H9 (cell line): ENCODE data around the gene PLA2G5. TPM values are rescaled to one million over a fixed set of nuclear protein-coding genes. Genes with fewer than 3 reads are reported as not detected.

Source experiments
- DNase-seq: peaks from one replicate; pipeline ENCODE4 v3.0.0-alpha.2; 2017
- H2AFZ ChIP-seq: one replicate; pipeline ENCODE4 v1.6.1; 2013; ENCODE audit warnings: mild to moderate bottlenecking, low read length, control low read depth, moderate library complexity
- H2AK5ac ChIP-seq: 2 replicates; pipeline ENCODE4 v1.6.1; 2013; ENCODE audit warnings: low read length, control low read depth, mixed read lengths; ENCODE audit not compliant: insufficient read length
- H2BK120ac ChIP-seq: one replicate; pipeline ENCODE4 v1.6.1; 2013; ENCODE audit warnings: low read depth, mild to moderate bottlenecking, low read length, control low read depth, inconsistent platforms; ENCODE audit not compliant: poor library complexity, severe bottlenecking
- H2BK12ac ChIP-seq: 2 replicates; pipeline ENCODE4 v1.6.1; 2013; ENCODE audit warnings: low read length, control low read depth, mixed read lengths, low read depth; ENCODE audit not compliant: insufficient read length
- H2BK15ac ChIP-seq: 2 replicates; pipeline ENCODE4 v1.6.1; 2013; ENCODE audit warnings: low read depth, low read length, control low read depth
- H2BK20ac ChIP-seq: one replicate; pipeline ENCODE4 v1.6.1; 2013; ENCODE audit warnings: low read depth, mild to moderate bottlenecking, low read length, control low read depth, inconsistent platforms; ENCODE audit not compliant: poor library complexity, severe bottlenecking
- H2BK5ac ChIP-seq: 2 replicates; pipeline ENCODE4 v1.6.1; 2013; ENCODE audit warnings: low read length, control low read depth, mixed read lengths; ENCODE audit not compliant: insufficient read length
- H3K14ac ChIP-seq: 2 replicates; pipeline ENCODE4 v1.6.1; 2013; ENCODE audit warnings: low read length, control low read depth; ENCODE audit not compliant: insufficient read depth
- H3K18ac ChIP-seq: 2 replicates; pipeline ENCODE4 v1.6.1; 2013; ENCODE audit warnings: low read depth, mild to moderate bottlenecking, mixed read lengths, low read length, control low read depth; ENCODE audit not compliant: insufficient read length
- H3K23ac ChIP-seq: 2 replicates; pipeline ENCODE4 v1.6.1; 2013; ENCODE audit warnings: low read length, control low read depth, mixed read lengths, low read depth; ENCODE audit not compliant: insufficient read length
- H3K23me2 ChIP-seq: 2 replicates; pipeline ENCODE4 v1.6.1; 2013; ENCODE audit warnings: low read depth, mild to moderate bottlenecking, mixed read lengths, low read length, control low read depth; ENCODE audit not compliant: insufficient read length, poor library complexity, severe bottlenecking
- H3K27ac ChIP-seq: 2 replicates; pipeline ENCODE4 v1.5.1; 2013; ENCODE audit warnings: low read length, control low read depth, mixed read lengths, low read depth; ENCODE audit not compliant: insufficient read length
- H3K27me3 ChIP-seq: 2 replicates; pipeline ENCODE4 v1.6.1; 2013; ENCODE audit warnings: low read length, control low read depth, inconsistent platforms; ENCODE audit not compliant: insufficient read depth
- H3K4ac ChIP-seq: 2 replicates; pipeline ENCODE4 v1.6.1; 2013; ENCODE audit warnings: low read depth, mild to moderate bottlenecking, control low read depth, inconsistent platforms, low read length, moderate library complexity
- H3K4me1 ChIP-seq: 2 replicates; pipeline ENCODE4 v1.6.1; 2013; ENCODE audit warnings: low read length, control low read depth, inconsistent platforms; ENCODE audit not compliant: insufficient read depth
- H3K4me2 ChIP-seq: 2 replicates; pipeline ENCODE4 v1.6.1; 2013; ENCODE audit warnings: low read length, control low read depth, mixed read lengths; ENCODE audit not compliant: insufficient read length, insufficient read depth
- H3K56ac ChIP-seq: 2 replicates; pipeline ENCODE4 v1.6.1; 2013; ENCODE audit warnings: low read depth, mild to moderate bottlenecking, mixed read lengths, low read length, control low read depth; ENCODE audit not compliant: insufficient read length
- H3K79me1 ChIP-seq: 2 replicates; pipeline ENCODE4 v1.6.1; 2013; ENCODE audit warnings: low read depth, mild to moderate bottlenecking, moderate library complexity, low read length, control low read depth, inconsistent platforms; ENCODE audit not compliant: insufficient read depth, poor library complexity, severe bottlenecking
- H3K79me2 ChIP-seq: 2 replicates; pipeline ENCODE4 v1.6.1; 2013; ENCODE audit warnings: low read length, control low read depth, inconsistent platforms; ENCODE audit not compliant: insufficient read depth
- H3K9ac ChIP-seq: 2 replicates; pipeline ENCODE4 v1.6.1; 2013; ENCODE audit warnings: low read length, control low read depth, mixed read lengths; ENCODE audit not compliant: insufficient read length; ENCODE audit errors: extremely low read depth
- H3K9me3 ChIP-seq: one replicate; pipeline ENCODE4 v1.6.1; 2013; ENCODE audit warnings: low read depth, low read length, inconsistent platforms; ENCODE audit not compliant: control insufficient read depth
- H3T11ph ChIP-seq: one replicate; pipeline ENCODE4 v1.6.1; 2013; ENCODE audit warnings: mild to moderate bottlenecking, low read length, control low read depth, inconsistent platforms
- H4K20me1 ChIP-seq: one replicate; pipeline ENCODE4 v1.6.1; 2013; ENCODE audit not compliant: control insufficient read depth, insufficient read length, insufficient read depth
- H4K5ac ChIP-seq: 2 replicates; pipeline ENCODE4 v1.6.1; 2013; ENCODE audit warnings: low read depth, mild to moderate bottlenecking, mixed read lengths, low read length, control low read depth; ENCODE audit not compliant: insufficient read length
- H4K8ac ChIP-seq: replicated peaks from 2 replicates; pipeline ENCODE4 v1.6.1; 2013; ENCODE audit warnings: low read length, control low read depth, mixed read lengths, low read depth; ENCODE audit not compliant: insufficient read length
- H4K91ac ChIP-seq: 2 replicates; pipeline ENCODE4 v1.6.1; 2013; ENCODE audit warnings: low read depth, mild to moderate bottlenecking, moderate library complexity, mixed read lengths, low read length, control low read depth; ENCODE audit not compliant: insufficient read length
- H3K27ac Mint-ChIP-seq, 3 experiments: 2 replicates in 2 of 3; 3 replicates in 1 of 3; pipeline ENCODE4 v1.8.0; 2020 to 2021; ENCODE audit warnings: mixed read lengths in 3 of 3, mild to moderate bottlenecking in 1 of 3, moderate library complexity in 1 of 3
- H3K27me3 Mint-ChIP-seq: 2 replicates; pipeline ENCODE4 v1.8.0; 2021; ENCODE audit warnings: low read depth, mild to moderate bottlenecking, moderate library complexity, mixed read lengths
- H3K36me3 Mint-ChIP-seq, 3 experiments: 2 replicates in 2 of 3; 3 replicates in 1 of 3; pipeline ENCODE4 v1.8.0; 2020 to 2021; ENCODE audit warnings: low read depth in 3 of 3, mixed read lengths in 3 of 3; ENCODE audit not compliant: insufficient read depth in 1 of 3
- H3K4me1 Mint-ChIP-seq, 2 experiments: 2 replicates each; pipeline ENCODE4 v1.8.0; 2020; ENCODE audit warnings: mixed read lengths in 2 of 2
- H3K4me3 Mint-ChIP-seq, 2 experiments: 2 replicates in 1 of 2; 3 replicates in 1 of 2; pipeline ENCODE4 v1.8.0; 2020 to 2021; ENCODE audit warnings: mild to moderate bottlenecking in 2 of 2, mixed read lengths in 2 of 2, moderate library complexity in 1 of 2
- H3K9me3 Mint-ChIP-seq, 2 experiments: 2 replicates in 1 of 2; 3 replicates in 1 of 2; pipeline ENCODE4 v1.8.0; 2020; ENCODE audit warnings: mild to moderate bottlenecking in 2 of 2, mixed read lengths in 2 of 2, moderate library complexity in 1 of 2
- WGBS: extraction: QIAGEN DNeasy Blood & Tissue Kit; methylation state at CpG from one replicate; pipeline ENCODE4 v1.1.7; 2013; ENCODE audit warnings: missing lambda C conversion rate, low lambda C conversion rate, mixed read lengths; ENCODE audit not compliant: insufficient read length; ENCODE audit errors: extremely low coverage; 5-methylcytosine and 5-hydroxymethylcytosine counted together
- total RNA-seq: library from RNA; stranded (reverse); gene quantifications from 2 replicates; pipeline ENCODE4 v1.2.1, GENCODE V29; 2021
- TF ChIP-seq, protein P1 (sequence below): fragments of 200-600 bp; sonication (generic); conservative IDR thresholded peaks from 3 replicates; pipeline ENCODE4 v1.8.0; 2021; ENCODE audit warnings: antibody characterized with exemption, mild to moderate bottlenecking

The PLA2G5 gene
- total RNA-seq, 1 experiment from 2014 or later, result not detected

DNA sequence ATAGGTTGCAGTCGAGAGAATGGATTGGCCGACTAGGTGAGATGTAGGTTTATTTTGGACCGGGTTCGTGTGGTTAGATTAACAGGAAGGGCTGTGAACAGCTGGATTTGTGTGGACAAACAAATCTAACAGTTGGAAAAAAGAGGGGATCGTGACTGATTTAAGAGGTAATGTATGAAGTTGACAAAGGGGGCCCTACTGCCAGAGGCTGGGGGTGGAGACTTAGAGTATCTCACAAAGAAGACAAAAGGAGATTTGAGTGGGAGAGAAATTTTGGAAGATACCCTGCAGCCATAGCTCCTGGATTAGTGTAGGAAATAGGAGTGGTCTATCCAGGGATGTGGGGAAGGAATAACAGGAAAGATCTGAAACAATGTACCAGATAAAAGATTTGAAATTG lies 38.8 kb upstream of the PLA2G5 start:
- Histone ChIP-seq H3K14ac (no peak overlapping the region), H4K91ac (no peak overlapping the region), H3K4me1 (no peaks in the 10 kb centered on the region; the same call in 1 of the 2 replicates), H3K18ac (no peak overlapping the region), H2BK20ac (no peak overlapping the region), H4K5ac (no peak overlapping the region), H3K23ac (no peak overlapping the region), H3K79me2 (no peaks in the 10 kb centered on the region), H2AFZ (no peak overlapping the region), H2BK15ac (no peak overlapping the region), H3K27me3 (no peaks in the 10 kb centered on the region), H2AK5ac (no peak overlapping the region), H3K56ac (no peak overlapping the region), H2BK120ac (no peak overlapping the region), H3K9me3 (no peaks in the 10 kb centered on the region), H3K79me1 (no peaks in the 10 kb centered on the region), H3K27ac (no peak overlapping the region), H3K9ac (no peak overlapping the region), H3T11ph (no peak overlapping the region), H3K4me2 (no peak overlapping the region), H4K20me1 (no peaks in the 10 kb centered on the region), H3K4ac (no peak overlapping the region), H2BK5ac (no peak overlapping the region), H2BK12ac (no peak overlapping the region), H3K23me2 (no peaks in the 10 kb centered on the region), H4K8ac (no peak overlapping the region)
- Mint-ChIP-seq H3K9me3 (peaks cover 6 to 20% of the 10 kb centered on the region in 2 experiments; a peak in 4 of 5 replicates), H3K27ac (no peak overlapping the region), H3K4me3 (no peak overlapping the region), H3K36me3 (peaks cover 2 to 6% (median 5%) of the 10 kb centered on the region in 3 experiments; a peak in 5 of 7 replicates), H3K4me1 (peaks cover 0 to 7% of the 10 kb centered on the region in 2 experiments; a peak in 3 of 4 replicates), H3K27me3 (peaks cover 18% of the 10 kb centered on the region)
- TF ChIP-seq, protein P1, sequence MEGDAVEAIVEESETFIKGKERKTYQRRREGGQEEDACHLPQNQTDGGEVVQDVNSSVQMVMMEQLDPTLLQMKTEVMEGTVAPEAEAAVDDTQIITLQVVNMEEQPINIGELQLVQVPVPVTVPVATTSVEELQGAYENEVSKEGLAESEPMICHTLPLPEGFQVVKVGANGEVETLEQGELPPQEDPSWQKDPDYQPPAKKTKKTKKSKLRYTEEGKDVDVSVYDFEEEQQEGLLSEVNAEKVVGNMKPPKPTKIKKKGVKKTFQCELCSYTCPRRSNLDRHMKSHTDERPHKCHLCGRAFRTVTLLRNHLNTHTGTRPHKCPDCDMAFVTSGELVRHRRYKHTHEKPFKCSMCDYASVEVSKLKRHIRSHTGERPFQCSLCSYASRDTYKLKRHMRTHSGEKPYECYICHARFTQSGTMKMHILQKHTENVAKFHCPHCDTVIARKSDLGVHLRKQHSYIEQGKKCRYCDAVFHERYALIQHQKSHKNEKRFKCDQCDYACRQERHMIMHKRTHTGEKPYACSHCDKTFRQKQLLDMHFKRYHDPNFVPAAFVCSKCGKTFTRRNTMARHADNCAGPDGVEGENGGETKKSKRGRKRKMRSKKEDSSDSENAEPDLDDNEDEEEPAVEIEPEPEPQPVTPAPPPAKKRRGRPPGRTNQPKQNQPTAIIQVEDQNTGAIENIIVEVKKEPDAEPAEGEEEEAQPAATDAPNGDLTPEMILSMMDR, result no peak
- no peak for DNase-seq
- no CpG with 5 or more reads among the region's 5 CpGs for WGBS
